Vagina (tissue), 2 donors: ENCODE data around the gene PRMT7.

Experiments used
- CTCF ChIP-seq, 3 experiments: fragments of 450-650 bp in 2 of 3; fragments of 200-600 bp in 1 of 3; sonication (generic) in 1 of 3; IDR thresholded peaks; one replicate each; pipeline ENCODE4 v1.5.1; 2017 to 2019; ENCODE audit warnings: antibody characterized with exemption in 3 of 3, mild to moderate bottlenecking in 2 of 3, moderate library complexity in 2 of 3
- POLR2A ChIP-seq, 2 donors: fragments of 450-650 bp; IDR thresholded peaks; one replicate each; pipeline ENCODE4 v1.6.1; 2017; ENCODE audit warnings: antibody characterized with exemption in 2 of 2, mild to moderate bottlenecking in 2 of 2, moderate library complexity in 2 of 2
- POLR2AphosphoS5 ChIP-seq, 2 donors: sonication (generic); formaldehyde crosslinking; IDR thresholded peaks; one replicate each; pipeline ENCODE4 v1.9.0; 2017; ENCODE audit warnings: antibody characterized with exemption in 2 of 2, mild to moderate bottlenecking in 2 of 2, low read depth in 1 of 2; ENCODE audit not compliant: insufficient read depth in 1 of 2

- TF ChIP-seq CTCF (IDR thresholded peaks at IDR 0.05) (no peak), POLR2A (IDR thresholded peaks at IDR 0.05) (no peak), POLR2AphosphoS5 (IDR thresholded peaks at IDR 0.05; ENCODE audit: insufficient read depth in 1 of 2, low read depth in 1 of 2) (no peak)
These were observed 82.5 kb downstream of the PRMT7 start for GRCh38 chr16:68393333-68393732.
